ENCODE measurements around the gene SSC5D.

Gene SSC5D

GRCh38 chr19:55482967-55483705 lies 5.1 kb upstream of the SSC5D start:
- ChIA-PET CTCF (interaction anchor here (2.7 kb wide), 1 partner anchor 15 kb away, joined by 10 read pairs; no protein-coding TSS in a partner anchor), POLR2A (ENCODE audit: low non-redundant PET) (no interaction called here)
- no peak for TF ChIP-seq CTCF (conservative IDR thresholded peaks at IDR 0.05; ENCODE audit: low read depth)
- peak overlapping the region; percentile 99 for H3K27ac ChIP-seq
- DNase-seq (ENCODE audit: low spot score): no peak

DNA sequence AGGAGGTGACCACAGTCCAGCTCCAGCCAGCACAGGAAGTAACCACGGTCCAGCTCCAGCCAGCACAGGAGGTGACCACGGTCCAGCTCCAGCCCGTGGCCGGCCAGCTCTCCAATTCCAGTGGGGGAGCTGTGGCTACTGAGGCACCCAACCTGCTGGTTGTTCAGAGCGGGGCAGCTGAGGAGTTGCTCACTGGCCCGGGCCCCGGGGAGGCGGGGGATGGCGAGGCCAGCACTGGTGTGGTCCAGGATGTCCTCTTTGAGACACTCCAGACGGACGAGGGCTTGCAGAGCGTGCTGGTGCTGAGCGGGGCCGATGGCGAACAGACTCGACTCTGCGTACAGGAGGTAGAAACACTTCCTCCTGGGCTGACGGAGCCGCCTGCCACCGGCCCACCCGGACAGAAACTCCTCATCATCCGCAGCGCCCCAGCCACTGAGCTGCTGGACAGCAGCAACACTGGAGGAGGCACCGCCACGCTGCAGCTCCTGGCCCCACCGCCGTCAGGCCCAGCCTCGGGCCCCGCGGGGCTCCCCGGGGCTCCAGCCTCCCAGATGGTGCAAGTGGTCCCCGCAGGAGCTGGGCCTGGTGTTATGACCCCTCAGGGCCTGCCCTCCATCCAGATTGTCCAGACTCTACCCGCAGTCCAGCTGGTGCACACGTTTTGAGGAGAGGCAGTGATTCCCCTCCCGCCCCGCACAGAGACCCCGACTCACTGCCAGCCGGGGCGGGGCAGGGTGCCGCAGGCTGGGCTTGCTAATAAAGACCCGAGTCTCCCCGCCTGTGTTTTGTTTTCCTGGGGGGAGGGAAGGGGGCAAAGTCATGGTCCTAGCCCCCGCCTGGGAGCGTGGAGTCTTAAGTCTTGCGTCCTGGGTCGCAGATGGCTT lies 4.3 kb upstream of the SSC5D start:
- POLR2A ChIA-PET (ENCODE audit: low non-redundant PET): interaction anchor here (0.6 to 0.8 kb wide), 2 partner anchors 7 to 153 kb away, joined by 4 read pairs; no protein-coding TSS in a partner anchor
- H3K27ac ChIP-seq: peak overlapping the region; percentile 99

DNA sequence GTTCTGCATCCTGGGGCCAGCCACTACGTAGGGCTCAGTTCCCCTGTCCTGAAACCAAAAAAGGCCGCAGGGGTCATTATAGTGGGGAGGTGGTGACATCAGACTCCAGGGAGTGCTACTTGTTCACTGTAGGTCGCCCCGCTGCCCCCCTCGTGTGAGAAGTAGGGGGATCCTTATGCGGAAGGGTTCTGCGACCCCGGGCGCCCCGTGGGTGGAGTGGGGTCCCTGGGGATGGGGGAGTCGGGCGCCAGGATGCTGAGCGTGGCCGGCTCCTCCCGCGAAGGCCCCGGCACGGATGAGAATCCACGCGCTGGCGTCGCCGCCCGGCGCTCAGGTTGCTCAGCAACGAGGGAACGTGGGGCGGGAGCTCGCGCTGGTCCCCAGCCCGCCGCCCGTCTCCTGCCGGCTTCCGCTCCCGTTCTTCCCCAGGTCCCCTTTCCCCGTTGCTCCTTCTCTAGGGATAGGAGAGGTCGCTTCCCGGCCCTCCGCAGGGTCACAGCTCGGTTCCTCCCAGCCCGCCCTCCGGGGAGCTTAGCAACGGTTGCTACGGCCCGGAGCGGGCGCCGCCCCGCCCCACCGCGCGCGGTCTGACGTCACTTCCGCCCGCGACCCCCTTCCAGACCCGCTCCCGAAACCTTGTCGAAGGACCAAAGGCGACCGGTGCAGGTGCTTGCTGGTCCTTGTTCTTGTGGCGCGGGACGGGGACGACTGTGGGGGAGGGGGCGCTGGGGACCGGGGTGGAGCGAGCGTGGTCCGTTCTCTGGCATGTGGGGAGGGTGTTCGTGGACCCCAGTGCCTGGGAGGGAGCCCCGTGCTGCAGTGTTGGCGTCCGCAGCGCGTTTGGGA lies 3.4 kb upstream of the SSC5D start, which contains the start of gene NAT14:
NAT14 (plus strand) TSS at position 596 of the 846 bp plus-strand sequence. CDS start 521 bp downstream, outside the sequence.
- CTCF ChIA-PET: interaction anchor here (2.7 kb wide), 1 partner anchor 17 kb away, joined by 10 read pairs; no protein-coding TSS in a partner anchor
- peak within 1 kb of the TSS; percentile 99 for H3K27ac ChIP-seq
- peak; percentile 72 for DNase-seq (ENCODE audit: low spot score)
- TF ChIP-seq CTCF (conservative IDR thresholded peaks at IDR 0.05; ENCODE audit: low read depth): no peak
- POLR2A ChIA-PET (ENCODE audit: low non-redundant PET): interaction anchor here (0.5 to 1.2 kb wide), 4 partner anchors 8 to 154 kb away, joined by 3 to 7 read pairs (median 4); partner anchors contain the start of gene ZNF628

More for the DNA sequence above, 4.3 kb upstream of the SSC5D start:
- no peak for DNase-seq (ENCODE audit: low spot score)
- CTCF ChIA-PET: interaction anchor here (2.7 kb wide), 1 partner anchor 16 kb away, joined by 10 read pairs; no protein-coding TSS in a partner anchor
- no peak for TF ChIP-seq CTCF (conservative IDR thresholded peaks at IDR 0.05; ENCODE audit: low read depth)

DNA sequence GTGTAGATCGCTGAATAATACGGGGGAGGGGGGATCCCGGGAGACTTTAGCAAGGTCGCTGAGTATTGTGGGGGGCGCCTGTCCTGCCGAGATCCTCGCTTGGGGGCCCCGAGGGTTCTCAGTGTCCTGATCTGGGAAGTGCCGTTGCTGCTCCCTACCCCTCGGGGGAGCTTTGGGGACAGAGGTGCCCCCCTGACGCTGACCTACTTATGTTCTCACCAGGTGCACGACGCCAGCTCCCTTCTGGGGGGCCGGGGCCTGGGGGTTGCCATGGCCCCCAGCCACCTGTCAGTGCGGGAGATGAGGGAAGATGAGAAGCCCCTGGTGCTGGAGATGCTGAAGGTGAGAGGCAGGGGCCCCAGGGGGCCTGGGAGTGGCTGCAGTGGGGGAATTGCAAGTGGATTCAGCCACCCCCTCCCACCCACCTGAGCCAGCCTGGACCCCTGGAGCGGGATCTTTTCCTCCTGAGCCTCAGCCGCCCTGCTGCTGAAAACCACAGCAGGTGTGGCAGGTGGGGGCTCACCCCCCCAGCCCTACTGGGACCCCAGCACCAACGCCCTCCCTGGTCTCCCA lies 2.7 kb upstream of the SSC5D start:
- no peak for DNase-seq (ENCODE audit: low spot score)
- POLR2A ChIA-PET (ENCODE audit: low non-redundant PET): interaction anchor here (0.5 to 1.2 kb wide), 2 partner anchors 9 to 141 kb away, joined by 3 to 7 read pairs; partner anchors contain the start of gene ZNF628
- CTCF ChIA-PET: interaction anchor here (2.7 kb wide), 1 partner anchor 18 kb away, joined by 10 read pairs; no protein-coding TSS in a partner anchor
- peak overlapping the region; percentile 99 for H3K27ac ChIP-seq
- TF ChIP-seq CTCF (conservative IDR thresholded peaks at IDR 0.05; ENCODE audit: low read depth): no peak

GRCh38 chr19:55486043-55486970 lies 1.9 kb upstream of the SSC5D start:
- TF ChIP-seq CTCF (conservative IDR thresholded peaks at IDR 0.05; ENCODE audit: low read depth): no peak
- no peak for DNase-seq (ENCODE audit: low spot score)
- ChIA-PET CTCF (interaction anchor here (0.7 to 2.7 kb wide), 3 partner anchors 18 to 147 kb away, joined by 3 to 10 read pairs (median 4); no protein-coding TSS in a partner anchor), POLR2A (ENCODE audit: low non-redundant PET) (interaction anchor here (1.3 kb wide), 1 partner anchor 9 kb away, joined by 4 read pairs; no protein-coding TSS in a partner anchor)
- peak overlapping the region; percentile 99 for H3K27ac ChIP-seq

Measured in RWPE1 (cell line).